NCI-H1930 (cell line): ENCODE measurements around the gene TMEM163.
A peak's percentile ranks its signal among the peaks of the same experiment; 100 is the strongest.
"Not testable (repeated sequence)": the region's sequence is repeated elsewhere in the genome, so short reads cannot be mapped to it uniquely, and the experiment has no call there.

ENCODE experiments used
- DNase-seq, 2 experiments: peaks; one replicate each; lab custom pipeline; 2025; lab: John Stamatoyannopoulos, UW

Gene TMEM163

DNA sequence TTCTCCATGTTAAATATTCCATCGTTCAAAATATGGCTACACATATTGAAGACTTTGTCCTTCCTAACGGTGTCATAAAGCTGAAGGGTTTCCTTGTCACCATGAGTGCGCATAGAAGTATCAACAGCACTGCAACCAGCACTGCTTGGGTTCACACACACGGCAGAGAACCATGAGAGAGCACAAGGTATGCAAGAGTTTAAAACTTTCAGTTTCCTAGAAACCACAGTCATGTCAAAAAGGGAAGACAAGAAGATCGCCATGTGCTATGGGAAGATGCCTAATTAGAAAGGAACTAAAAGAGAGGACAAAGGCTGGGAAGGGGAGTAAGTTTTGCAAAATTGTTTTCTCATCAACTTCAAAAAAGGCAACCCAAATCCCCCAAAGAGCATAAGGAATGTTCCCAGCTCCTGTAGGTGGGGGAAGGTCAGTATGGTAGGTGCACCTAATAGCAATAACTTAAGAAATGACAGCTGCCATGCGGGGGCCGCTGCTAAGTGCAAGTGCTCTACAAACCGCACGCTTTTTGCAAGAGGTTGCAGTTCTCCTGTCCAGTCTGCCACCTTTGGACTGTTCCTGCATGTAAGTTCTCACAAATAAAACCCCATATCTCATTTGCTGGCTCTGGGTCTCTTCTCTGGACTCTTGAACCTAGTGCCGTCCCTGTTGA lies 136.8 kb downstream of the TMEM163 start:
- no peak for DNase-seq

DNA sequence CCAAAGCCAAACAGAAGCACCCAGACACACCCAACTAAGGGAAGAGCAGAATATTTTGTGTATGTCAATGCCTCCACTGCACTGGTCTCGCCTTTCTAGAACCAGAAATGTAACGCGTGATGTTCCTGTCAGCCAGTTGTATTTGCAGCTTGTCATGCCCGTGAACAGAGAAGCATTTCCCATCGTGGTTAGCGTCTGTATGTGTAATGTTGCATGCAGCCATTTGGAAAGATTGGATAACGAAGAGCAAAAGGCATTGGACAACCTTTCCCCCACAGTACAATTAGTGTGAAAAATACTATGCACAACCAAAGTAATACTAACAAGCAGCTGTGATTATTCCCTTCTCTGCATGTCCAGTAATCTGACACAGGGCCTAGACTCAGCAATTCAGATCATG lies 140.5 kb downstream of the TMEM163 start:
- DNase-seq, result no peak

DNA sequence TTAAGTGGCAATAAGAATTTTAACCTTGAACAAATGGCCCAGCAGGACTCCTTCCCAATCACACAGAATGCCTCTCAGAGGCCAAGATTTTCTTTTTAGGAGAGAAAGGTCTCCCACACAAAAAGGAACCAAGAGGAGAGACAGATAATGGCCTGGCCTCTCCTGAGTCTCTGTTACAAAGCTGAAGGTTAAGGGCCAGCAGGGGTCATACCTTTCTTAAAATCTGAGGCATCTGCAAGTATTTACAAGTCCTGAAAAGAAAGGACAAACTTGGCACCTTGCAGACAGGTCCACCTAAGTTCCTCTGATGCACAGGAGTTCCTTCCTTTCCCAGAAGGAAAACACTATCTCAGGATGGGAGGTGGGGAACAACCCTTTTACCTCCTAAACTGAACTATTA lies 142.3 kb downstream of the TMEM163 start:
- no peak for DNase-seq

GRCh38 chr2:134575888-134576287 lies 142.9 kb downstream of the TMEM163 start:
- no peak for DNase-seq

DNA sequence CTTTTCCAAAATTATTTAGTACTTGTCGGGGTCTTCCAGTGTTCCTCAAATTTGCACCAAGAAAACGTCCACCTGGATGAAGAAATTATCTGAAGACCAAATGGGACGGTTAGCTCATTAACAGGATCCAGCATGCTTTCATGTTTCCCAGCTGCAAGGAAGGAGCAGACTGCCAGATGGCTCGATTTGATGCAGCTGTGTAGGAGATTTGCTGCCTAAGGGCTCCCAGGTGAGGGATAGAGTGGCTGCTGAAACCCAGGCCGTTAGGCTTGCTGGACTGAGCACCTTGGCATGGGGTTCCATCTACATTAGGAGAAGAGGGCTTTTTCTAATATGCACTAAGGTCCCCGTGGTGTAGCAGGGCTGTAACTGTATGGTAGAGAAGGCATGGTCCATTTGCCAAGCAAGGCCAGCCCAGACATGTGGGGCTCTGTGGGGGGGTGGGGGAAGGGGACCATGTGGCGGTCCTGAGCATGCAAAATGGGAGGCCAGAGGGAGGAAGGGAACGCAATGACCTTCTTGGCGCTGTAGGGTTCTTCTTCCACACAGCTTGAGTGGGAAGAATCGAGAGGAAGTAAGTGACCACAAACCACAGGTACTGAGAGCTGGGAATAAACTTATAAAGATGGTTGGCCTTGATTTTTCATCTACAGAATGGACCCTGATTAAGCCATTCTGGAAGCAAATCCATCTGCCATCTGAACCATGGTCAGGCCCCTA lies 144.0 kb downstream of the TMEM163 start:
- no peak for DNase-seq

DNA sequence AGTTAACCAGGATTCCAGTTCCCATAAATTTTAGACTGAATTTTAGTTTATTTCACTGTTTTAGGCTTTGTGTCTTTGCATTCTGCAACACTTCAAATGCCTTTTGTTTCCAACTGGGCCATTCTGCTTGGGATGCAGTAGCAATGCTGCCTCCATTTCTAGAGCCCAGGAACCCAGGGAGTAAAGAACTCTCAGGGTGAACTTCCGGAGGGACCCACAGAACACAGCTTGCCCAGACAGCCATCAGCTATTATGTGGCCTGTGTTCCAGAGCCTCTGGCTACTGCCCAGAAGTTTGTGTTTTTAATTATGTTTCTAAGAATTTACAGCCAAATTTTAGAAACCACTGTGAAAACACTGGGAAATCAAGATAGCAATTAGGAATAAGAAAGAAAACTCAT lies 145.1 kb downstream of the TMEM163 start:
- DNase-seq, result no peak

DNA sequence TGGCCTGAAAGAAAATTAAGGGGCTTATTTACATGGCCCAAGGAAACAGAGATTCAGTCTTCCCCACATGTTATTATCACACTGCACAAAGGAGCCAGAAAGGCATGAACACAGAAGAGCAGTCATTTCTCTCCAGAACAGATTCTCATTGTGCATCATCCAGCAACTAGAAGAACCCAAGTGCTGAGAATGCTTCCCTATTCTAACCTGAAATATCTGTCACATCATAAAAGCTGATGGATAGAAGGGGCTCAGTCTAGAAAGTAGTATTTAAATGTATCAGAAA lies 145.8 kb downstream of the TMEM163 start:
- DNase-seq, result no peak

- no peak for DNase-seq
Measured at GRCh38 chr2:134572314-134573084, 146.3 kb downstream of the TMEM163 start.

GRCh38 chr2:134570676-134571075 lies 148.1 kb downstream of the TMEM163 start:
- DNase-seq, result no peak

GRCh38 chr2:134568413-134568812 lies 150.4 kb downstream of the TMEM163 start:
- DNase-seq, result no peak

- DNase-seq, result no peak
Measured at GRCh38 chr2:134567666-134568065, 151.1 kb downstream of the TMEM163 start.

DNA sequence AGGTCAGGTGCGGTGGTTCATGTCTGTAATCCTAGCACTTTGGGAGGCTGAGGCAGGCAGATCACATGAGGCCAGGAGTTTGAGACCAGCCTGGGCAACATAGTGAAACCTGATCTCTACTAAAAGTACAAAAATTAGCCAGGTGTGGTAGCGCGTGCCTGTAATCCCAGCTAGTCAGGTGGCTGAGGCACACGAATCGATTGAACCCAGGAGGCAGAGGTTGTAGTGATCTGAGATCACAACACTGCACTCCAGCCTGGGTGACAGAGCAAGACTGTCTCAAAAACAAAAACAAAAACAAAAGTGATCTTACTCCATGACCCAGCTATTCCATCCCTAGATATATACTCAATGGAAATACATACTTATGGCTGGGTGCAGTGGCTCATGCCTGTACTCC lies 153.8 kb downstream of the TMEM163 start:
- DNase-seq, result not testable (repeated sequence)

DNA sequence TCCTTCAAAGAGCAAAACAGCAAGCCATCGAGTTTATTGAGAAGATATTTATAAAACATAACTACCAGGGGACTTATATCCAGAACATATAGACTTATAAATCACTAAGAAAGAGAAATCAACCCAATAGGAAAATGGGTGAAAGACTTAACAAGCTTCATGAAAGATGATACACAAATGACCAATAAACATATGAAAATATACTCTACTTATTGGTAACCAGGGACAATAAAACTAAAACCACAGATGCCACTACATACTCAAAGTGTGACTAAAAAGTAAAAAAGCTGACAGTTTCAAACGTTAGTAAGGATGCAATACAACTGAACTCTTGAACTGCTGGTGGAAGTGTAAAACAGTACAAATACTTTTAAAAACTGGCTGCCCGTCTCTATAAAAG lies 154.3 kb downstream of the TMEM163 start:
- DNase-seq, result no peak

DNA sequence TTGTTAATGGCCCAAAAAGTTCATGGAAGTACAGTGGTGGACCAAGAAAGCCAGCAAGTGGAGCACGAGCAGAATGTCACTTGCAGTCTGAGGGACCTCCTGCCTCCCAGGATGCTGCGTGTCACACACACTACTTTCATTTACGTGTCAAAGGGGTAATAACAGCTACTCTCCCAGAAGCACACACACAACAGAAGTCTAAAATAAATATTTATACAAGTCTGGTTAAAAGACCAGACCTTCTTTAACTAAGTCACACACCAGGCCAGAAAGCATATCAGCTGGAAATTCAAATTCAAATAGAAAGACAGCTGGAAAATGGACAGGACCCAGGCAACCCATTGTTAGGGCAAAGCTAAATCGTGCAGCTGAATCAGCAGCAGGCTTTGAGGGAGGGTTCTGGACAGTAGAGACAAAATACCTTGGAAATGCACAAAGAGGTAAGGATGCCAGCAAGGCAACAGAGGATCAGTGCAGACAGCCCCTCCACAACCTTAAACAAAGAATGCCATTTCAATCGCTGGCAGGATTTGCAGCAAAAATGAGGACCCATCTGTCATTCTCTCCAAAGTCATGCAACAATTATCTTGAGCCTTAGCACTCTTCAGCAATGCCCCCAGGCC lies 160.5 kb downstream of the TMEM163 start:
- DNase-seq, result peak; percentile 4 to 27

DNA sequence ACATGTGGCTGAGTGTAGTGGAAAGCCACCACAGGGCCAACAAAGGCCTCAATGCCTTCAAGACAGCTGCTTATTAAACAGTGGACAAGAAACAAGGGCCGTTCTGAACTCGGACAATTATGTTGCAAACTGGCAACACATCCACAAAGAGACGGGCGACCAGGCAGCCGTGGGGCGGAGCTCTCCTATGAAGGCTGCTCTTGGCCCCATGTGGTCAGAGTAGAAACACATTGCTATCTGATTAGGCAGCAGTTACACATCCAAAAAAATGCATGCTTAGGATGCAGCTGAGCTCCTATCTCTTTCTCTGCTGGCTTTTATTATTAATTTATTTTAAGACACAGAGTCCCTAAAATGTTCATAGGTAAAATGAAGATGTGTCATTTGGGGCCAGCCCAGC lies 163.4 kb downstream of the TMEM163 start:
- DNase-seq, result no peak

GRCh38 chr2:134553657-134554056 lies 165.1 kb downstream of the TMEM163 start:
- DNase-seq, result no peak

DNA sequence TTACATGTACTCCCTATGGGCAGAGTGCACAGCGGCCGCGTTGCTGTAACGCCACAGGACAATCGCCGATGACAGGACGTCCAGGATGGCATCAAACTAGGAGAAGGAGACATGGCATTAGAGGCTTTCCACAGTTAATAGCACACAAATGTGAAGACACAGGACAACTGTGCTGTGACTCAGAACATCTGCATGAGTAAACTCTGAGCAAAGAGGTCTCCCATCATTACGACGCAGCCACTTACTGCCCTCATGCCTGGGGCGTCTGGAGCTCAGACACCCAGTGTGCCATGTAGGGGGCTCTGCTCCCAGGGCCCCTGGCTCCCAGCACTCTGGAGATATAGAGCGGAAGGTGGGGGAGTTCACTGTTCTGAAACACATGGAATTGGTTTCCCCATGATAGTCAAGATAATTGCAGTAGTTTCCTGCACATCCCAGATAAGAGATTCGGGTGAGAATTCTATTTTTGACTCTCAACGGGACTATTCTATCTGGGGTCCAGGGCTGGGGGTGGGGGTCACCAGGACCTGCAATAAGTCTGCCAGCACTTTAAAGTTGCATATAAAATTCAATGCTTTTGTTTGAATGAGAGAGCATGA lies 168.1 kb downstream of the TMEM163 start:
- no peak for DNase-seq

GRCh38 chr2:134549104-134549503 lies 169.7 kb downstream of the TMEM163 start:
- DNase-seq, result no peak

DNA sequence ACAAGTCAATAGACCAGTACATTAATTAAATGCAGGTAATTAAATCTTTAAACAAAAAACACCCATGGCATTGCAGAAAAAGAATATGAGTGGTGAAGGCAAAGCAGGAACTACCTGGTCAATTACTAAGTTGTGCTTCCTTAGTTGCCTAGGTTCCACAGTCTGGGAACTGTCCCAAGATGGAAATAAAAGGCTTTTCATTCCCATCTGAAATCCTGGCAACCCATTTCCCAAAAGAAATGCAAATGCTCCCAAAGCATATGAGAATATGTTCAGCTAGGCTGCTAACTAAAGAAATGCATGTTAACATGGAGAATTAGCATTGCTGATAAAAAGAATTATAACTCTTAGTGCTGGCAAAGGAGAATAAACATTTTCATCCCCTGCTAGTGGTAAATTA lies 177.8 kb downstream of the TMEM163 start:
- DNase-seq, result no peak

- DNase-seq, result no peak
Measured at GRCh38 chr2:134539981-134540380, 178.8 kb downstream of the TMEM163 start.

GRCh38 chr2:134537702-134538101 lies 181.1 kb downstream of the TMEM163 start:
- no peak for DNase-seq

- DNase-seq, result no peak
Measured at GRCh38 chr2:134537121-134537520, 181.7 kb downstream of the TMEM163 start.
